Myocyte (in vitro differentiated cells): Measurements from ENCODE around the gene MED26. TPM values are rescaled to one million over a fixed set of nuclear protein-coding genes. Genes with fewer than 3 reads are reported as not detected.
"Not testable (repeated sequence)": the region's sequence is repeated elsewhere in the genome, so short reads cannot be mapped to it uniquely, and the experiment has no call there.

Experiments used
- DNase-seq: peaks from one replicate; pipeline ENCODE4 v3.0.0-alpha.2; 2012; ENCODE audit warnings: low read depth
- total RNA-seq: library from RNA; depleted of rRNA; stranded (reverse); fragments of >200 nt; gene quantifications from 2 replicates; pipeline ENCODE4 v1.2.3, GENCODE V29; 2014

The MED26 gene
- total RNA-seq, 1 donor from 2014 or later: 9.2 TPM

DNA sequence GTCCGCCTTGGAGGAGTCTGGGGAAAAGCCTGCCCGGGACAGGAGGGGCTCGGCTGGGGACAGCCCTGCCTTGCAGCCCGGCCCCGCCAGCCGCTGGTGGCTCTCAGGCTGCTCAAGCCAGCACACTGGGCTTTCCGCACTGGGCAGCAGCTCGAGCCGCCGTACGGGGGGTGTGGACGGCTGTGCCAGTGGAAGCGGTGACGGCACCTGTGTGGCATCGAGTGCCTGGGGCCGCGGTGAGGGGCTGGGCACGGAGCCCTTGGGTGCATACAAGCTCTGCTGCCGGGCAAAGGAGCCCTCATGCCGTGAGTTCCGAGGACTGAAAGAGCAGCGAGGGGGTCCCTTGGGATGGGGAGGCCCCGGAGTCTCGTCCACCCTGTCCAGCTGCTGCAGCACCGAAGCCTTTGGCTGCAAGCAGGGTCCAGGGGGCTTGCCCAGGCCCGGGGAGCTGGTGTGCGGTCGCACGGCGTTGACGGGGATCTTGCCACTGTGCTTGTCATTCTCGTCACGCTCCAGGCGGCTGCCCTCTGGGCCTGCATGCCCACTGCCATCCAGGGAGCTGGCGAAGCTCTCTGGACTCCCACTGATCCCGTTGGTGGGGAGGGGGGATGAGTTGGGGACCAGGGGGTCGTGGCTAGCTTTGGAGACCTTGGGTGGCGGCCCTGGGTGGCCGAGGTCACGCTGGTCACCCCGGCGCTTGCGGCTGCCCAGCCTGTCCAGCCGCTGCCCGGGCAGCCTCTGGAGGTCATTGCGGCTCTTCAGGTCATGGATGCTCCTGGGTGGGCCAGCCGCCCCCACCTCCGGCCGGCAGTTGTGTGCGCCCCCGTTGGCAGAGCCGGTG lies 51.1 kb downstream of the MED26 start:
- DNase-seq: no peak

DNA sequence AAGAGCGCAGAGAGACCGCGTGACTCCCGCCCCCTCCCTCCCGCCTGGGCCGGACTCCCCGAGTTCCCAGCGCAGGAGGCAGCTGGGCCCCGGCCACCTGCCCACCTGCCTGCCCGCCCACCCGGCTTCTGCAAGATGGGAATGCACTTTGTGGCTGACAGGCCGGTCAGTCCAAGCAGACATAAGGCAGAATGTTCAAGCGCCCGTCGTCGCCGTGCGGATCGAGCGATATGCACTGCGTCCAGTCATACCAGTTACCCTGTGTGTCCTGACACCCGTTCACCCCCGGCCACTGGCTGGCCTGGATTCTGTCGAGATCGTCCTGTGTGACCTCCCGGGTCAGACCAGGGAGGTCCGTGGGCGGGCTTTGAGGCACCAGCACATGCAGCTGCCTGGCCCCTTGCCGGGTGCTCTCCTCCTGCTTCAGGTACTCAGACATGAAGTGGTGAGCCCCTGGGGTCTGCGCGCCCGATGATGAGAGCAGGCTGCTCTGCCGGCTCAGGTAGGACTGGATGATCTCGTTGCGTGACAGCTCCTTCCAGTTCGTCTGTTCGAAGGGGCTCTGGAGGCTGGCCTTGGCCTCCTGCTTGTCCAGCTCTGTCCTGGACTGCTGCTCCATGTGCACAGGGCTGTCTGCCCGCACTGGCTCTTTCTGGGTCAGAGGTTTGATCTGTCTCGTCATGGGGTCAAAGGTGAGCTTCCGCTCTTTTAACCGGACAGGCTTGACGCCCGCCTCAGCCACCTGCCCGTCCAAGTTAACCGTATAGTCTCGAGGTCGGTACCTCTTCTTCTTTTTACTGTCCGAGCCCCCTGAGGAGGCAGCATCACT lies 51.9 kb downstream of the MED26 start:
- no peak for DNase-seq

DNA sequence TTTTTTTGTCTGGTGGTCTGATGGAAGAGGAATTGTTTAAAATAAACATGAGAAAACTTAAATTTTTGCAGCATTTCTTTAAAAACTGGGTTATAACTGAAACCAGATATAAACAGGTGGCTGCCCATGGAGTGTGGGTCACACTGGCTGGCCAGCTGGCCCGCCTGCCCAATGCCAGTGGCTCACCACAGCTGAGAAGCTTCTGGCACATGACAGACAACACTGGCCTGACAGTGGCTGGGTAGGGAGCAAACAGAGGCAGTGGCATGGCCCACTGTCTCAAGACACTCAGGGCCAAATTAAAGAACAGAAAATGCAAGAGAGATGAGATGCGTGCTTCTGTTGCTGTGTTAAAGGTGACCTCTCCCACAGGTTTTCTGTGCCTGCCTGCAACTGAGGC lies 52.7 kb downstream of the MED26 start:
- peak; percentile 88 for DNase-seq

DNA sequence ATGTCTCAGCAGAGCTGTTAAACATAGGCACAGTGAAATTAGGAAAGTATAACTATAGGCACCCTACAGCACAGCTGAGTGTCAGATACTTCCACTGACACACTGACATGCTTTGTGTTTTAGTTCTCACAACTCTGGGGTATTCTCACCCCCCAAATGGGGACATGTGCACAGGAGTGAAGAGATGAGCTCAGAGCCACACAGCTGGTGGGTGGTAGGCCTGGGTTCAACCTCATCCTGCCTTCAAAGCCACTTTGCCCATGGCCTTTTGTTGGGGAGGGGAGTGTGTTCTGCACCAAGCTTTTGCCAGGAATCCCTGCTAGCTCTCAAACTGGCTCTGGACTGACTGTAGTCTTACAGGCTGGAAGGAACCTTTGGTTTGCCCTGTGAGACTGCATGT lies 54.1 kb downstream of the MED26 start:
- DNase-seq: peak; percentile 65

DNA sequence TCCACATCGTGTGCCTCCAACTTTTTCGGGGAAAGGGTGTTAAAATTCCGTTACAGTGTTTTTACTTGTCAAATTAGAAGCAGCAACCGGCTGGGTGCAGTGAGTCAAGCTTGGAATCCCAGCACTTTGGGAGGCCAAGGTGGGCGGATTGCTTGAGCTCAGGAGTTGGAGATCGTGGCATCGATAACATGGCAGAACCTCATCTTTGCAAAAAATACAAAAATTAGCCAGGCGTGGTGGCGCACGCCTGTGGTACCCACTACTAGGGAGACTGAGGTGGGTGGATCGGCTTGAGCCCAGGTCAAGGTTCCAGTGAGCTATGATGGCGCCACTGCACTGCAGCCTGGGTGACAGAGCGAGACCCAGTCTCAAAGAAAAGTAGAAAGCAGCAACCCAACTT lies 54.7 kb downstream of the MED26 start:
- DNase-seq: no peak

DNA sequence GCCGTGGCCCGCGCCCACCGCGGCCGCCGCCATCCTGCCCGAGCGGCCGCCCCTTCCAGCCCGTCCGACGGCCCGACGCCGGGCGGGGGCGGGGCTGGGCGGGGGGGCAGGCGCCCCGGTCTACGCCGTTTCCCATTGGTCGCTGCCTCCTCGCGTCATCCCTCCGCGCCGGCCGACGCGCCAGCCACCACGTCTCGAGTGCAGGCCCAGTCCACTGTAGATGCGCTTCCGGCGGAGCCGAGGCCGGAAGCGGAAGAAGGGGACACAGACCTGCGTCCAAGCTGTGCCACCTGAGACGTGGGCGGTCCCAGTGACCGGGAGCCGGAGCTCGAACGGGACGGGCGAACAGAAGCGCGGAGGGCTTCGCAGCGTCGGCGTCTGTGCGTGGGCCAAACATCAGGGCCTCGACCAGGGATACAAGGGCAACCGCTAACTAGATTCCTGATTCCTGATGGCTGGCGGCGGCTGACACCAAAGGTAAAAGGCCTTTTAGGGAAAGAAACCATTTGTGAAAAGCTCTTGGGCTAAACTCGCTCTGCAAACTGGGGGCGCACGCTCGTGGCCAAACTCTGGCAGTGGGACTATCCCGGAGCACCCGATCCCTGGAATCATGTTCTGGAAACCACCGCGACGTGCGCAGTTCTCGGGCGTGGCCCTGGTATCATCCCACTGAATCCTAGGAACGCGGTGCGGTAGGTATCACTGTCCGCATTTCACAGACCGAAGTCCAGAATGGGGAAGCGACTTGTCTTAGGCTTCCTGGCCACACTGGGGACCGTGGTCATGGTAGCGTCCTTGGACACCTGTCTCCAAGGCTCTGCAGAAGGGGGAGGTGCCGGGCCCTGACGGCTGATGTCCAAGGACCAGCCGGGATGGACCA lies 55.4 kb downstream of the MED26 start, which contains the start of gene SLC35E1:
Gene SLC35E1 (minus strand): TSS at position 84 of the 880 bp plus-strand sequence. CDS start 51 bp downstream, at position 33.
- peak; percentile 97 for DNase-seq

DNA sequence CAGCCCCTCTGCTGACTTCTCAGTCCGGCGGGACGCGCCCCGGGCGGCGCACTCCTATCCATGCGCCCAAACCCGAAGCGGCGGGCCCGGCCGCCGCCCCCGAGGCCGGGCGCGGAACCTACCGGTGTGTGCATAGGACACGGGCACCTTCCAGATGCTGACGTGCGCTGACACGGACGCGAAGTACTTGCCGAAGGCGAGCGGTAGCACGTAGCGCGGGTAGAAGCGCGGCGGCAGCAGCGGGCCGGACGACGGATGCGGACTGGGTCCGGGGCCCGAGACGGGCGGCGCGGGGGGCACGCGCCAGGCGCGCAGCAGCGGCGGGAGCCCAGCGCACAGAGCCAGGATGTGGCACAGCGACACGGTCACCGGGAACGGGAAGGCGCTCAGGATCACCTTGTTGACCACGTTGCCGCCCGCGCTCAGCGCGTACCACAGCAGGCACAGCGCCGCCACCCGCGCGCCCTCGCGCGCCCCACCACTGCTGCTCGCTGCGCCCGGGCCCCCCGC lies 56.1 kb downstream of the MED26 start:
- no peak for DNase-seq

DNA sequence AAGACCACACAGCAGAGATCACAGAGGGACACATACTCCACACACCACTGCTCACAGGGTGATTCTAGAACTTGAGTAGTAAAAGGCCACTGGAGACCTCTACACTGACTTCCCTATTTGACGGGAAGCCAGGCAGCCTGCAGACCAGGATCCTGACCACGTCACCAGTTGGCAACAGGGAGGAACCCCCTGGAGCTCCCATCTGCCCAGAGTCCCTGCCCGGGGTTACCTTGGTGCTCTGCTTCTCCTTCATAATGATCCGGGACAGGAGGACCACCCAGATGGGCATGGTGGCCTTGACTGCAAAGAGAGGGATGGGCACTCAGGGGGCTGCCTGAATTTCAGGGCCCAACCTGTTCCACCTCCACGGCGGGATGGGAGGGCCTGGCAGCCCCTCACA lies 56.7 kb downstream of the MED26 start:
- DNase-seq: no peak

DNA sequence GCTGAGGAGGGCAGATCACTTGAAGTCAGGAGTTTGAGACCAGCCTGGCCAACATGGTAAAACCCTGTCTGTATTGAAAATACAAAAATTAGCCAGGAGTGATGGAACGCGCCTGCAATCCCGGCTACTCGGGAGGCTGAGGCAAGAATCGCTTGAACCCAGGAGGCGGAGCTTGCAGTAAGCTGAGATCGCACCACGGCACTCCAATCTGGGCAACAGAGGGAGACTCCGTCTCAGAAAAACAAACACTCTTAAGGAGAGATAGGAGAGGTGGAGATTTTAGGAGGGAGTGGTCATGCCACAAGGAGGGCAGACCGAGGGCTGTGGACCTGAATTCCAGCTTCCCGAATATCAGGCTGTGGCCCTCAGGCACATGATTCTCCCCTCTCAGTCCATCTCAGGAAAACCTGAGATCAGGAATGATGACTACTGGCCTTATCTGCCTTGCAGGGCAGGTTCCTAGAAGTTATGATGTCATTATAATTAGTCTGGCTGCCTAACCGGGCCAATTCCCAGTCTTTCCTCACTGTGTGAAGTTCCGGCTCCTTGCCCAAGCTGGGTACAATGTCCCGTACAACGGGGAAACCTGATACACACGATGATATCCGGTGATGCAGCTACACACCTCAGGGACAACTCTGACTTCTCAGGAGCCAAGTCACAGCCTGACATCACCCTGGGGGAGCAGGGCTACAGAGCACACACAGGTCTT lies 58.2 kb downstream of the MED26 start:
- DNase-seq: no peak

DNA sequence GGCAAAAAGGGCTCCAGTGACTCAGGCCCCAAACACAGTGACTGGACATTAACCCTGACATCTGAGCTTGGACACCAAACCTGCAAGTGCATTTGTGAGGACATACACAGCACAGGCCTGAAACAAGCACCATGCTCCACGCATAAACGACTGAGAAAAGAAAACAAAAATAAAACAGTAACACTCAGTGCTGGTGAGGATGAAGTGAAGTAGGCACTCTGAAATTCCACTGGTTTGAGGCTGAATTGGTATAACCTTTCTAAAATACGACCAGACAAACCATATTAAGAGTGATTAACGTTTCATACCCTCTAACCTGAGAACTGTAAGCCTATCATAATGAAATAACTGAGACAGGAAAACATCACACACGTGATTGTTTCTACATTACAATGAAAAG lies 61.3 kb downstream of the MED26 start:
- DNase-seq: no peak

DNA sequence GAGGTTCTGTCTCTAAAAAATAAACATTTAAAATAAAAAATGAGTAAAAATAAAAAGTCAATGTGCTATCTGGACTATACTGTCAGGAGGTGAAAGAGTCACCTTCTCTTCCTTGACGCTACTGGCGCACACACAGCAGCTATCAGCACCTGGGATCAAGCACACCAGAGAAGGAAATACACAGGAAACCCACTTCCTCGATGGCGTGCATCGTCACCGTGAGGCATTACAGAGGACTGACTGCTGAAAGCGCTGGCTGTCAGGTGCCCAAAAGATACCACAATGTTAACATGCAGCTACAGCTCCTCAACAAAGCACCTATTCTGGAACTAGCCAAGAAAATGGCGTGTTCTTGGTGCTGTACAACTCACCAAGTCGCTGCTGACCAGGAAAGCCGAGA lies 61.8 kb downstream of the MED26 start:
- no peak for DNase-seq

DNA sequence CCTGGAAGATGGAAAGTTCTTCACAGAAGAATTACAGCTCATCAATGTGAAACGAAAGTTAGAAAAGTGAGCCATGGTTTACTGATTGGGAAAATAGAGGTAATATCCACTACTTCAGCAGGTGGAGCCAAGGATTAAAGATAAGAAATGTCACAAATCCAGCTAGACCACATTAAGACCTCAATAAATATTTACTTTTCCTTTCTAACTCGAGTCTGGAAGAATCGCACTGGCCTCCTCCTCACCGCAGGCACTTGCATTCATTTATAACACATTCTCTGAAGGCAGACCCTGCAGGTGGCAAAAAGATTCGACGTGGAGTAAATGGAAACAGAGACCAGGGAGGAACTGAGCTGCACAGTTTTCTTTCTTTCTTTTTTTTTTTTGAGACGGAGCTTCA lies 63.2 kb downstream of the MED26 start:
- DNase-seq: no peak

DNA sequence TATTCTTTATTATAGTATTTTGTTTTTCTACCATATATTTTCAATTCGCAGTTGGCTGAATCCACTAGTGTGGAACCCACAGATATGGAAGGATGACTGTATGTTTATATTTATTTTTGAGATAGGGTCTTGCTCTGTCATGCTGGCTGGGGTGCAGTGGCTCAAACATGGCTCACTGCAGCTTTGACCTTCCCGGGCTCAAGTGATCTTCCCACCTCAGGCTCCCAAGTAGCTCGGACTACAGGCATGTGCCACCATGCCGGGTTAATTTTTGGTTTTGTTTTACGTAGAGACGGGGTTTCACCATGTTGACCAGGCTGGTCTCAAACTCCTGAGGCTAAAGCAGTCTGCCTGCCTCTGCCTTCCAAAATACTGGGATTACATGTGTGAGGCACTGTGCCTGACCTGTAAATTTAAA lies 65.4 kb downstream of the MED26 start:
- DNase-seq: no peak

DNA sequence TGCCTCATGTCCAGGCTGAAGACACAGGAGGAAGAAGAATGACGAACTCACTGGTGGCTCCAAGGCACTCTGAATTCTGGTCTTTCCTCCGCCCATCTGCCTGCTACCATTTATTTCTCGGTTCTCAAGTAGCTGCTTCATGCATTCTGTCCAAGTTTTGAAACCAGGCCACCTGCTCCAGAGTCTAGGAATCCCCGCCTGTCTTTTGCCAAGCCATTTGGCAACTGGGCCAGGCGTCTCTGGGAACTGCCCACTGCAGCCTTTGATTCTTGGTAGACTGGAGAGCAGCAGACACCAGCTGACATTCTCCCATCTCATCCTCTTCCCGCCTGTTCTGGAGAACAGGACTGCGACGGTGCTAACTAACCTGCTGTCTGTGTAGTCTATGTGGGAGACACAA lies 66.6 kb downstream of the MED26 start:
- peak; percentile 93 for DNase-seq

DNA sequence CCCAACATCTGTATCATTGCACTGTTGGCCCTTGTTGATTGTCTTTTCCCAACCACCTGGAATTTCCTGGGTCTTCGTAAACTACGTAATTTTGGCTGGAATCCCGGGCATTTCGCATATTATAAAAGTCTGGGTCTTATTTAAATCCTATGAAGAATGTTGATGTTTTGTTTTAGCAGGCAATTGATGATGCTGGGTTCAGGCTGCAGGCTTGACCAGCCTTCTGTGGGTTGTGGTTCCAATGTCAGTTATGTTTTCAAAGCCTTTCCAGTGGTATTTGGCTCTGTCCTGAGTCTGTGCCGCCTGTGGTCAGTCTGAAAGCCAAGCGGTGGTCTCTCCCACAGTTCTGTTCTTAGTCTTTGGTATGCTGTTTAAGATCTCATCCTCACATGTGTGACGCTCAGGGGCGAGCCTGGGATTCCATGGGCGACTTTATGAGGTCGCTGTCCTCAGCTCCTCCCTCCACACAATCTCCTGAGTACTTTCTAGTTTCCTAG lies 68.2 kb downstream of the MED26 start:
- DNase-seq: peak; percentile 87

DNA sequence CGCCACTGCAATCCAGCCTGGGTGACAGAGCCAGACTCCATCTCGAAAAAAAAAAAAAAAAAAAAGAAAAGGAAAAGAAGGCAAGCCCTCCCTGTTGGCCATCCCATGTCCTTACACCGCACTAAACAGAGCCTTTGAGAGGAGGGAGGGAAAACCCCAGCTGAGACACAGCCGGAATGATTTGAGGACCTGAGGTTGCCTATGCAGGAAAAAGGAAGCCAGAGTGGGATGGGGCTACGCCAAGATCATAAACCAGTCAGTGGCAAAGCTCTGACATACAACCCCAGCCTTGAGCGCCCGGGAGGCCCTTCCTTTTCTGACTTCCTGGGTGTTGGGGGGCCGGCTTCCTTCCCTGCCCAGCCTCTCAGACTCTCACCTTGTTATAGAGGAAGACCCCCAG lies 73.2 kb downstream of the MED26 start:
- no peak for DNase-seq

DNA sequence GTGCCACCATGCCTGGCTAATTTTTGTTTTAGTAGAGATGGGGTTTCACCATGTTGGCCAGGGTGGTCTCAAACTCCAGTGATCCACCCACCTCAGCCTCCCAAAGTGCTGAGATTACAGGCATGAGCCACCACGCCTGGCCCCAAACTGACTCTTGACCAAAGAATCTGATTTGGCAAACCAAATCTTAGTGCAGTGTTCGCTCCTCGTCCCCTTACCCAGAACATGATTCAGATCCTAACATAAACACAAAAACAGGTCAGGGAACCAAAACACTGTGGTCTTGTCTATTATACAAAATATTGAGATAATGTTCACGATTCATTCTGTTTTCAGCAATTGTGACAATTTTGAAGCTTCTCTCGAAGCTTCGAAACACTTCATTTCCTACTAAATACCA lies 76.1 kb downstream of the MED26 start:
- not testable (repeated sequence) for DNase-seq

DNA sequence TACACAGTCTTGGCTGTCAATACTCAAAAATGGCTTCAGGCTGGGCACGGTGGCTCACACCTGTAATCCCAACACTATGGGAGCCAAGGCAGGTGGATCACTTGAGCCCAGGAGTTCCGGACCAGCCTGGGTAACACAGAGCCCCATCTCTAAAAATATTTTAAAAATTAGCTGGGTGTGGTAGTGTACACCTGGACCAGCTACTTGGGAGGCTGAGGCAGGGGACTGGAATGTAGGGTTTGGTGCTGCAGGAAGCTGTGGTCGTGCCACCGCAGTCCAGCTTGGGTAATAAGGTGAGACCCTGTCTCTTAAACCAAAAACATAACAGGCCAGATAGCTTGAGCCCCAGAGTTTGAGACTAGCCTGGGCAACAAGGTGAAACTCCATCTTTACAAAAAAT lies 79.0 kb downstream of the MED26 start:
- no peak for DNase-seq

DNA sequence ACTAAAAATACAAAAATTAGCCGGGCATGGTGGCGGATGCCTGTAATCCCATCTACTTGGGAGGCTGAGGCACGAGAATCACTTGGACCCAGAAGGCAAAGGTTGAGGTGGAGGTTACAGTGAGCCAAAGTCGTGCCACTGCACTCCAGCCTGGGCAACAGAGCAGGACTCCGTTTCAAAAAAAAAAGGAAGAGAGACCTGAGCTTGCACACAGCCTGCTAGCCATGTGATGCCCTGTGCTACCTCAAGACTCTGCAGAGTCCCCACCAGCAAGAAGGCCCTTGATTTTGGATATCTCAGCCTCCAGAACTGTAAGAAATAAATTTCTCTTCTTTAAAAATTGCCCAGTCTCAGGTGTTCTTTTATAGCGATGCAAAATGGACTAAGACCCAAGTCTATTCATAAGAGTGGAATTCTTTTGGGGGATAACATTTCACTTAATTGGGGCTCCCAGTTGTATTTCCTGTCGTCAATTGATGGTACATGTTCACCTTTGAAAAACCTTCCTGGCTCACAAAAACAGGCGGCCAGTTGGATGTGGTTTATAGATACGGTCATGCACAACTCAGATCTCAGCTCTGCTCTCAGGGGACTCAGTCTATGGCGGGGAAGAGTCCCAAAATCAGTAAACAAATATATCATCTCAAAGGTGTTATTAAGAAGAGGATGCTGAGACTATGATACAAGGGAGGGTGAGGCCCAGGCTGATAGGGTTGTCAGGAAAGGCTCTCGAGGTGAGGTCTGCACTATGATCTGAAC lies 83.4 kb downstream of the MED26 start:
- no peak for DNase-seq

DNA sequence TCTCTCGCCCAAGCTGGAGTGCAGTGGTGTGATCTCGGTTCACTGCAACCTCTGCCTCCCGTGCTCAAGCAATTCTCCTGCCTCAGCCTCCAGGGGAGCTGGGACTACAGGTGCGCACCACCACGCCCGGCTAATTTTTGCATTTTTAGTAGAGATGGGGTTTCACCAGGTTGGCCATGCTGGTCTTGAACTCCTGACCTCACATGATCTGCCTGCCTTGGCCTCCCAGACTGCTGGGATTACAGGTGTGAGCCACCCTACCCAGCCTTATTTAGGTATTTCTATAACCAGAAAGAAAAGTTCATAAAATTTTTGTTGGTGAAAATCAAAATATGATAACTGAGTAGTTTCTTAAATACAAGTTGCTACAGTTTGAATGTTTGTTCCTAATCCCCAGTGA lies 84.3 kb downstream of the MED26 start:
- not testable (repeated sequence) for DNase-seq
